SKM-1 (cell line): ENCODE data around the gene FAM43A.
A peak's percentile ranks its signal among the peaks of the same experiment; 100 is the strongest.

Experiments
- DNase-seq: peaks from one replicate; lab custom pipeline; 2025; ENCODE audit not compliant: unreplicated experiment; lab: John Stamatoyannopoulos, UW

The FAM43A gene

GRCh38 chr3:194705227-194705626 is 19.5 kb downstream of the FAM43A start:
- DNase-seq = no peak

- DNase-seq = no peak
Observed at GRCh38 chr3:194705761-194706160, 20.1 kb downstream of the FAM43A start.

GRCh38 chr3:194707147-194707540 is 21.5 kb downstream of the FAM43A start:
- DNase-seq = no peak

GRCh38 chr3:194711286-194711685 is 25.6 kb downstream of the FAM43A start:
- no peak for DNase-seq

- DNase-seq = no peak
Observed at GRCh38 chr3:194711913-194712312, 26.2 kb downstream of the FAM43A start.

GRCh38 chr3:194713299-194714136 is 27.8 kb downstream of the FAM43A start:
- DNase-seq = no peak

GRCh38 chr3:194714137-194714455 is 28.4 kb downstream of the FAM43A start:
- no peak for DNase-seq

GRCh38 chr3:194714564-194714963 is 28.9 kb downstream of the FAM43A start:
- no peak for DNase-seq

- no peak for DNase-seq
Observed at GRCh38 chr3:194715022-194715800, 29.5 kb downstream of the FAM43A start.

GRCh38 chr3:194718079-194718478 is 32.4 kb downstream of the FAM43A start:
- DNase-seq = no peak

GRCh38 chr3:194720048-194720447 is 34.4 kb downstream of the FAM43A start:
- no peak for DNase-seq

GRCh38 chr3:194723846-194724618 is 38.3 kb downstream of the FAM43A start:
- no peak for DNase-seq

GRCh38 chr3:194725346-194725745 is 39.7 kb downstream of the FAM43A start:
- no peak for DNase-seq

- DNase-seq = no peak
Observed at GRCh38 chr3:194727435-194728128, 41.9 kb downstream of the FAM43A start.

GRCh38 chr3:194728986-194729385 is 43.3 kb downstream of the FAM43A start:
- DNase-seq = no peak

- no peak for DNase-seq
Observed at GRCh38 chr3:194730365-194730764, 44.7 kb downstream of the FAM43A start.

- DNase-seq = no peak
Observed at GRCh38 chr3:194731506-194732073, 45.9 kb downstream of the FAM43A start.

GRCh38 chr3:194732617-194733016 is 46.9 kb downstream of the FAM43A start:
- DNase-seq = no peak

GRCh38 chr3:194736277-194736895 is 50.7 kb downstream of the FAM43A start:
- peak; percentile 97 for DNase-seq

GRCh38 chr3:194736896-194737600 is 51.4 kb downstream of the FAM43A start:
- DNase-seq = peak; percentile 97
